ENCODE data around the gene JADE2. TPM values are rescaled to one million over a fixed set of nuclear protein-coding genes. Genes with fewer than 3 reads are reported as not detected.
"Not testable (repeated sequence)": the region's sequence is repeated elsewhere in the genome, so short reads cannot be mapped to it uniquely, and the experiment has no call there.

The JADE2 gene
- total and polyA plus RNA-seq, 4 donors = 12.4 to 53.5 (median 20.3) TPM

DNA sequence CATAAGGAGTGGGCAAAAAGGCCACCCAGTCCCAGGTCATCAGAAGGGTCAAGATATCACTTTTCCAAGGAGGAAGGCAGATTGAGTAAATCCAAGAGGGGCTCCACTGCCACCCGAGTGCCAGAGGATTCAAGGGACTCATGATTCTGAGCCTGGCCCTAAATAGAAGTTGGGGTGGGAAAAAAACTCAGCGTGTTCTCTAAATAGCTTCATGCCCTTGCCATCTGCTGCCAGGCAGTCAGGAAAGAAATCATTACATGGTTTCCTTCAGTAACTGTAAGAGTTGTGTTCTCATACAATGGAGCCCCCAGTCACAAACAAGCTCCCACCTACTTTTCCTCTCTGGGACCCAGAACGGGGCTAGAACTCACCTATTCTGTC is 70.0 kb downstream of the JADE2 start:
- DNase-seq = no peak
- no peak for TF ChIP-seq CTCF (IDR thresholded peaks at IDR 0.05; ENCODE audit: control extremely low read depth, extremely low read depth)
- H3K9ac ChIP-seq (ENCODE audit: insufficient read depth in 1 of 2, low read length in 2 of 2) = no peak overlapping the region
- H3K27me3 ChIP-seq (ENCODE audit: control insufficient read depth in 3 of 3, insufficient read depth in 3 of 3, low read length in 2 of 3) = no peaks in the 10 kb centered on the region
- ATAC-seq (ENCODE audit: insufficient read depth, low FRiP score) = no peak
- no peak overlapping the region for H3K4me3 ChIP-seq
- H3K36me3 ChIP-seq (ENCODE audit: control insufficient read depth in 4 of 4, insufficient read depth in 4 of 4, low read length in 4 of 4) = no peaks in the 10 kb centered on the region
- H3K4me1 ChIP-seq (ENCODE audit: control insufficient read depth in 5 of 5, insufficient read depth in 5 of 5, low read length in 5 of 5) = peaks cover 0 to 8% (median 0%) of the 10 kb centered on the region in 5 donors
- no peaks in the 10 kb centered on the region for H3K9me3 ChIP-seq (ENCODE audit: control insufficient read depth in 4 of 4, insufficient read depth in 3 of 4, low read length in 3 of 4)
- peak overlapping the region in 1 of 2 donors; percentile 0 for H3K27ac ChIP-seq (ENCODE audit: low read depth in 1 of 2, low read length in 1 of 2)
- WGBS, 2 donors = 30 to 53% methylated on average over 3 of the region's 3 CpGs

- not testable (repeated sequence) for DNase-seq; H3K4me3 ChIP-seq; ATAC-seq (ENCODE audit: insufficient read depth, low FRiP score); H3K4me1 ChIP-seq (ENCODE audit: control insufficient read depth in 5 of 5, insufficient read depth in 5 of 5, low read length in 5 of 5); H3K9me3 ChIP-seq (ENCODE audit: control insufficient read depth in 4 of 4, insufficient read depth in 3 of 4, low read length in 3 of 4); H3K27me3 ChIP-seq (ENCODE audit: control insufficient read depth in 3 of 3, insufficient read depth in 3 of 3, low read length in 2 of 3); H3K27ac ChIP-seq (ENCODE audit: low read depth in 1 of 2, low read length in 1 of 2); H3K9ac ChIP-seq (ENCODE audit: insufficient read depth in 1 of 2, low read length in 2 of 2)
- WGBS, 2 donors = 92 to 97% methylated on average over 3 of the region's 3 CpGs
- peaks cover 2 to 11% (median 5%) of the 10 kb centered on the region in 4 donors for H3K36me3 ChIP-seq (ENCODE audit: control insufficient read depth in 4 of 4, insufficient read depth in 4 of 4, low read length in 4 of 4)
Observed at GRCh38 chr5:134599820-134600219, 74.3 kb downstream of the JADE2 start.

- no peak for TF ChIP-seq CTCF (IDR thresholded peaks at IDR 0.05; ENCODE audit: control extremely low read depth, extremely low read depth)
- ATAC-seq (ENCODE audit: insufficient read depth, low FRiP score) = no peak
- no peak overlapping the region for H3K27ac ChIP-seq (ENCODE audit: low read depth in 1 of 2, low read length in 1 of 2)
- 81 to 83% methylated on average over 3 of the region's 3 CpGs for WGBS, 2 donors
- no peaks in the 10 kb centered on the region for H3K9me3 ChIP-seq (ENCODE audit: control insufficient read depth in 4 of 4, insufficient read depth in 3 of 4, low read length in 3 of 4)
- H3K4me3 ChIP-seq = no peak overlapping the region
- no peak for DNase-seq
- peaks cover 4 to 12% (median 6%) of the 10 kb centered on the region in 4 donors for H3K36me3 ChIP-seq (ENCODE audit: control insufficient read depth in 4 of 4, insufficient read depth in 4 of 4, low read length in 4 of 4)
- no peak overlapping the region for H3K9ac ChIP-seq (ENCODE audit: insufficient read depth in 1 of 2, low read length in 2 of 2)
- no peaks in the 10 kb centered on the region for H3K27me3 ChIP-seq (ENCODE audit: control insufficient read depth in 3 of 3, insufficient read depth in 3 of 3, low read length in 2 of 3)
- H3K4me1 ChIP-seq (ENCODE audit: control insufficient read depth in 5 of 5, insufficient read depth in 5 of 5, low read length in 5 of 5) = peaks cover 0 to 2% (median 0%) of the 10 kb centered on the region in 5 donors
Observed at GRCh38 chr5:134600600-134600999, 75.1 kb downstream of the JADE2 start.

DNA sequence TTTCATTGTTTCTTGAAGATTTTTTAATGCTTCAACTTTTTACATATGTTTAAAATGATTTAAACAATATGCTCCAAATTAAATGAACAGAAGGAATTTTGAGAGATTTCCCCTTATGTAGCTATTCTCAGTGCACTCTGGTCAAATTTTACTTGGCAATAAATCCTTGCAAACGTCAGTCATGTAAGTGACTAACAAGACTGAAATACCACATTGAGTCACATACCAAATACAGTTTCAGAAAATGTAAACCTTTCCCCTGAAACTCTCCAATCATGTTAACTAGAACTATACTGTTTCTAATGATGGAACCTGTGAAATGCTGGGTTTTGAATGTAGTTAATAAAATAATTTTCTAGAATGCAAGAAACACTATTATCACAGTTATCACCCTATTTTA is 77.6 kb downstream of the JADE2 start:
- peaks cover 12 to 21% (median 14%) of the 10 kb centered on the region in 4 donors for H3K36me3 ChIP-seq (ENCODE audit: control insufficient read depth in 4 of 4, insufficient read depth in 4 of 4, low read length in 4 of 4)
- no peak overlapping the region for H3K4me3 ChIP-seq
- DNase-seq (no peak), ATAC-seq (ENCODE audit: insufficient read depth, low FRiP score) (no peak)
- no peak overlapping the region for H3K9ac ChIP-seq (ENCODE audit: insufficient read depth in 1 of 2, low read length in 2 of 2)
- WGBS, 2 donors = 60 to 66% methylated on average over 1 of the region's 1 CpG
- H3K27me3 ChIP-seq (ENCODE audit: control insufficient read depth in 3 of 3, insufficient read depth in 3 of 3, low read length in 2 of 3) = no peaks in the 10 kb centered on the region
- H3K4me1 ChIP-seq (ENCODE audit: control insufficient read depth in 5 of 5, insufficient read depth in 5 of 5, low read length in 5 of 5) = peaks cover 0 to 5% (median 0%) of the 10 kb centered on the region in 5 donors
- no peak for TF ChIP-seq CTCF (IDR thresholded peaks at IDR 0.05; ENCODE audit: control extremely low read depth, extremely low read depth)
- H3K27ac ChIP-seq (ENCODE audit: low read depth in 1 of 2, low read length in 1 of 2) = no peak overlapping the region
- no peaks in the 10 kb centered on the region for H3K9me3 ChIP-seq (ENCODE audit: control insufficient read depth in 4 of 4, insufficient read depth in 3 of 4, low read length in 3 of 4)
